ENCODE data around the gene MANBA.

The MANBA gene

GRCh38 chr4:102592256-102592655 lies 168.5 kb downstream of the MANBA start:
- no peak for DNase-seq (ENCODE audit: low spot score)

- DNase-seq (ENCODE audit: low spot score), result no peak
These were observed 171.0 kb downstream of the MANBA start for GRCh38 chr4:102589743-102590142.

DNA sequence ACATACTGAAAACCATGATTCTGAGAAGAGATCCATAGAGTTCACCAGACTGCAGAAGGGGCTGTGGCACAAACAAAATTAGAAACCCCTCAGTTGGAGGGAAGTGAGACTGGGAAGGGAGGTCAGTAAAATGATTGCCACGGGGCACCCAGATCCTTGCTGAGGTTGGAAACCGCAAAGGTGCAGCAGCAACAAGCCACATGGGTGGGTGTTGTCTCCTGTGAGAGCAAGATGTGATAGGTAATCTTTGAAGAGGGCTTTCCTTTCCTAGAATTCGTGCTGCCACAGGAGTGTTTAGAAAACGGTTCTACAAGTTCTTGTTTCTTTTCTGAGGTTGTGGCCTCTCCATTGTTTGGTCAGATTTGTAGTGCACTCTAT lies 174.1 kb downstream of the MANBA start:
- no peak for DNase-seq (ENCODE audit: low spot score)

GRCh38 chr4:102586002-102586643 lies 174.6 kb downstream of the MANBA start:
- no peak for DNase-seq (ENCODE audit: low spot score)

DNA sequence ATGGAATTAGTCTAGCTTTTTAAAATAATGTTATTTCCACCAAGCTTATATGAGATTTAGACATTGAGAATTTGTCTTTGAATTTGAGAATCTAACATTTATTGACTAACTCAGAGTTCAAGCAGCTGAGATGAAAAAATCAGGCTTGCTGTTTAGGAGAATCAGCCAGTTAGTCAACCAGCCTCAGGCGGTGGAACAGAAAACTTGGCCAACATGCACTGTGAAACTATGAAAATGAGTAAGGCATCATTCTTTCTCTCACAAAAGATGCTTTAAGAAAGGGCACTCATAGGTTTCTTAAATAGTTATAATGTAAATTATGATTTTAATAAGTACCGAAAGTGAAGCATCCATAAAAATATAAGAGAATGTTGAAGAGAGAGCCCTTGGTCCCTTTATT lies 175.4 kb downstream of the MANBA start:
- no peak for DNase-seq (ENCODE audit: low spot score)

DNA sequence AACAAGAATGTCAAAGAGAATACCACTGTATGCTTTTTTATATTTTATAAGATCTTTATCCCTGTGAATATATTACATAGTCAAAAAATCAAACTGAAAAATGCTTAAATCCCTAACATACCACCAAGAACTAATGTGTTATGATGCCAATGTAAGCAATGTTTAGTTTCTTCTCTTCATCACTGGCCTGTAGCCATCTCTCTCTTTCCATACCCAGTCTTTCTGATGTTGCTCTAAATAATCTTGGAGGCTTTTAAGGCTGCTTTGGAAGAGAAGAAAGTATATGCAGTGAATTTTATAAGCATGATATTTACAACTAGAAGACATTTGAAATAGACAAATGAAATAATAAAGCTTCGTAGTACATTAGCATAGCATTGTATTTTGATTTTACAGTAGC lies 176.7 kb downstream of the MANBA start:
- DNase-seq (ENCODE audit: low spot score), result no peak

Measured in kidney tubule cell (primary cell).